Upper lobe of right lung (tissue), 1 donor: ENCODE data around the gene MRPL23. TPM values are rescaled to one million over a fixed set of nuclear protein-coding genes. Genes with fewer than 3 reads are reported as not detected.

ENCODE experiments used
- ATAC-seq: fragments of 200-7000 bp; cut with Tn5 transposase; one replicate; pipeline ENCODE4 v1.9.1; 2020; ENCODE audit warnings: mild to moderate bottlenecking, moderate library complexity
- DNase-seq: peaks from one replicate; pipeline ENCODE4 v3.0.0-alpha.2; 2020
- H3K27ac ChIP-seq: fragments of 200-600 bp; one replicate; pipeline ENCODE4 v1.8.0; 2022
- H3K27me3 ChIP-seq: fragments of 200-600 bp; one replicate; pipeline ENCODE4 v1.8.0; 2022; ENCODE audit warnings: mild to moderate bottlenecking
- H3K36me3 ChIP-seq: fragments of 200-600 bp; one replicate; pipeline ENCODE4 v1.8.0; 2022
- H3K4me1 ChIP-seq: fragments of 200-600 bp; one replicate; pipeline ENCODE4 v1.8.0; 2022
- H3K4me3 ChIP-seq: fragments of 200-600 bp; one replicate; pipeline ENCODE4 v1.8.0; 2022; ENCODE audit warnings: mild to moderate bottlenecking
- H3K9me3 ChIP-seq: fragments of 200-600 bp; one replicate; pipeline ENCODE4 v1.8.0; 2022
- intact Hi-C: fragments of 100-400 bp; cut with DNase I; formaldehyde crosslinking; loops from one replicate; pipeline ENCODE4 v1.11.0; 2022
- total RNA-seq: library from RNA; stranded (reverse); fragmentation: NEBNext Ultra II Directional; extraction: Animal tissue kit (Norgen Biotek cat#: 25700); gene quantifications from one replicate; pipeline ENCODE4 v1.2.1, GENCODE V29; 2021
- TF ChIP-seq, protein P1 (sequence below): fragments of 200-600 bp; IDR thresholded peaks from one replicate; pipeline ENCODE4 v1.8.0; 2022; ENCODE audit warnings: antibody characterized with exemption
- donor health status: DM: no; HTN: yes; CAD: no; lungs with severe emphysema.

Gene MRPL23
- total RNA-seq, 1 donor from 2014 or later, result 58.6 TPM

DNA sequence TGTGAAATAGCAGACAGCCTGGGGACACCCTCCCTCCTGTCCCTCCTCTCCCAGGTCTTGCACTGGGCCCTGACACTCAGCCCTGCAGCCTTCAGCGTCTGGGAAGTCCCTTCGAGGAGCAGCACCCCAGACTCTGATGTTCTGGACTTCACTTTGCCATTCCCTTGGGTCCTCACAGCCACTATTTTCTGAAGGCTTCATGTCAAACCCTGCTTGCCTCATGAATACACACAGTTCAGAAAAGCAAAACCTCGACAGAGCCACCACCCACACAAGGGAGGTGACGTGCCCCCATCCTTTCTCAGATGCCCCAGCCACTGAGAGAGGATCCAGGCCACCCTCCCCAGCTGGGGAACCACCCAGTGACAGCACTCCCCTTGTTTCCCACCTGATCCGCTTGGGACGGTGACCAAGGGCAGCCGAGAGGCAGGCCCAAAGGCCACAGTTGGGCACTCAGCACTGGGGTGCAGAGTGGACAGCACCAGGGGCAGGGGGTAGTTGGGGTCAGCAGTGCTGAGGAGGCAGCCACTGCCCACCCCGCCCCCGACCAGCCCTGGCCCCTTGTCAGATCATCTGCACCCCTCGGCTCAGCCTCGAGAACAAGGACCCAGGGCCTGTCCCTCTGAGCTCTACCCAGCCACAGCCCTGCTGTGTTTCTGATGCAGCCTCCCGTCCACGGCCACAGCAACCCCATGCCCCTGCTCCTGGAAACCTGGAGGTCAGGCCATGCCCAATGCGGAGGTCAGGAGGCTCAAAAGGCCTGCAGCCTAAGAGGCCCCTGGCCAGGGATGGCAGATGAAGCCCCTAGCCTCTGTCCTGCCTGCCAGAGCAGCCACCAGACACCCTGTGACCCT lies 30.8 kb upstream of the MRPL23 start:
- peak; percentile 57 for DNase-seq
- Histone ChIP-seq H3K27me3 (no peaks in the 10 kb centered on the region), H3K27ac (no peak overlapping the region), H3K4me3 (no peak overlapping the region), H3K4me1 (no peaks in the 10 kb centered on the region), H3K36me3 (no peaks in the 10 kb centered on the region), H3K9me3 (no peaks in the 10 kb centered on the region)
- no peak for ATAC-seq
- TF ChIP-seq, protein P1, sequence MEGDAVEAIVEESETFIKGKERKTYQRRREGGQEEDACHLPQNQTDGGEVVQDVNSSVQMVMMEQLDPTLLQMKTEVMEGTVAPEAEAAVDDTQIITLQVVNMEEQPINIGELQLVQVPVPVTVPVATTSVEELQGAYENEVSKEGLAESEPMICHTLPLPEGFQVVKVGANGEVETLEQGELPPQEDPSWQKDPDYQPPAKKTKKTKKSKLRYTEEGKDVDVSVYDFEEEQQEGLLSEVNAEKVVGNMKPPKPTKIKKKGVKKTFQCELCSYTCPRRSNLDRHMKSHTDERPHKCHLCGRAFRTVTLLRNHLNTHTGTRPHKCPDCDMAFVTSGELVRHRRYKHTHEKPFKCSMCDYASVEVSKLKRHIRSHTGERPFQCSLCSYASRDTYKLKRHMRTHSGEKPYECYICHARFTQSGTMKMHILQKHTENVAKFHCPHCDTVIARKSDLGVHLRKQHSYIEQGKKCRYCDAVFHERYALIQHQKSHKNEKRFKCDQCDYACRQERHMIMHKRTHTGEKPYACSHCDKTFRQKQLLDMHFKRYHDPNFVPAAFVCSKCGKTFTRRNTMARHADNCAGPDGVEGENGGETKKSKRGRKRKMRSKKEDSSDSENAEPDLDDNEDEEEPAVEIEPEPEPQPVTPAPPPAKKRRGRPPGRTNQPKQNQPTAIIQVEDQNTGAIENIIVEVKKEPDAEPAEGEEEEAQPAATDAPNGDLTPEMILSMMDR, result no peak
- intact Hi-C loops, result loop anchor here (1.0 kb wide), 1 partner anchor 23 kb away; no protein-coding TSS in a partner anchor

DNA sequence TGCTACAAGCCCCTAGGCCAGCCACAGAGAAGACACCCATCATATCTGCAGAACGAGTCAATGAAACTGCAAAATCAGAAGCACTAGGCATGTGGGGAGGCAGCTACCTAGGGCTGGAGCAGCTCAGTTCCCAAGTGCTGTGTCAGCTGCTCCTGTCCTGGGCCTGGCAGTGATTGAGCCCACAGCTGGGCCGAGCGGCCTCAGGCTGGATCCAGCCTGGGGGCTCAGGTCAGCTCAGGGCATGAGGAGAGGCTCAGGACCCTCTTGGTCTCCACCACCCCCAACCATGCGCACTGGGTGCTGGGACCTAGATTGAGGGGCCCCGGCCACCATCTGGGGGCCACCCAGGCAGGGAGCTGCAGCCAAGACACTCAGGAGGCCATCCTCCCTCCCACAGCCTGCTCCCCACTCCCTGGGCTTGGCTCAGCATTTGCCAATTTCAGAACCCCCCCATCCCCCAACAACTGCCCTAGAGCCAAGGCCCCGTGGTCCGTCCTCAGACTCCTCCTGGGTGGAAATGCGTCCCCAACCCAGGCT lies 30.1 kb upstream of the MRPL23 start:
- peak; percentile 56 for DNase-seq
- H3K9me3 ChIP-seq, result no peaks in the 10 kb centered on the region
- H3K36me3 ChIP-seq, result no peaks in the 10 kb centered on the region
- H3K4me1 ChIP-seq, result no peaks in the 10 kb centered on the region
- H3K4me3 ChIP-seq, result no peak overlapping the region
- intact Hi-C loops, result loop anchor here (1.0 kb wide), 1 partner anchor 24 kb away; no protein-coding TSS in a partner anchor
- ATAC-seq, result peak; percentile 7
- H3K27me3 ChIP-seq, result no peaks in the 10 kb centered on the region
- no peak overlapping the region for H3K27ac ChIP-seq
- TF ChIP-seq, protein P1, result no peak

DNA sequence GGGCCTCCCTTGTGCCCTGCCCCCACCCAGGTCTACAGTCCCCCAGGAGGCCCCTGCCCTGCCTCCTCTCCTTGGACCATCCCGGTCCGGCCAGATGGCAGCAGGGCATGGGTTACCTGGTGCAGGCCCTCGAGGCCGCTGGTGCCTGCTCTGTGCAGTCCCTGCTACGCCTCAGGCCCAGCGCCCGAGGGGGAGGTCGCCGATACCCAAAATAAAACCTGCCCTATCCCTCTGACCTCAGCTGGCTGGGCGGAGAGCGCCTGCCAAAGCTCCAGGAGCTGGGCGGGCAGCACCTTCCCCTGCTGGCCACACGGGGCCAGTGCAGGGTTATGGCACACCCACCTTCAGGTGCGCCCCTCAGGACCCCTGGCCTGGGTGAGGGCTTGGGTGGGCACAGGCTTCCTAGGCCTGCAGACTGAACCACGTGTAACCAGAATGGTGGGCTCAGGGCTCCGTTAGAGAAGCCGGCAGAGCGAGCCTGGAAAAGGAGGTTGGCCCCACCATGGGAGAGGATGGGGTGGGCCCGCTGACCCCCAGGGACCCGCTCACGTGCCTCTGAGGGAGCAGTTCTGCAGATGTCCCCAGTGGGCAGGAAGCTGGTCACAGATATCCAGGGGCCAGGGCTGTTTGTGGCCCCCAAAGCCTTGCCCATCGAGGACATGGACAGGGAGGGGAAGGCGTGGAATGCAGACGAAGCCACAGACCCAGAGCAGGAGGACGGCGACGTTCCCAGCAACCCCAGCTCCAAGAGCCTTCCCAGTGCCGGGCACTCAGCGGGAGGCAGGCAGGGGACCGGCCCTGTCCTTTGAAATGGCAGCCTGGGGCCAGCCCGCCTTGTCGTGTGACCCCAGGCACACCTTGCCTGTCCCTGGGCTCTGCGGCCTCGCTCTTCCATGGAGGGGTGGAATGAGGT lies 29.4 kb upstream of the MRPL23 start:
- Histone ChIP-seq H3K9me3 (no peaks in the 10 kb centered on the region), H3K4me1 (no peaks in the 10 kb centered on the region), H3K36me3 (no peaks in the 10 kb centered on the region), H3K27ac (no peak overlapping the region), H3K4me3 (no peak overlapping the region), H3K27me3 (no peaks in the 10 kb centered on the region)
- intact Hi-C loops, result no loop called here
- ATAC-seq, result peak; percentile 33
- peak; percentile 61 for DNase-seq
- TF ChIP-seq, protein P1, result peak; percentile 37

DNA sequence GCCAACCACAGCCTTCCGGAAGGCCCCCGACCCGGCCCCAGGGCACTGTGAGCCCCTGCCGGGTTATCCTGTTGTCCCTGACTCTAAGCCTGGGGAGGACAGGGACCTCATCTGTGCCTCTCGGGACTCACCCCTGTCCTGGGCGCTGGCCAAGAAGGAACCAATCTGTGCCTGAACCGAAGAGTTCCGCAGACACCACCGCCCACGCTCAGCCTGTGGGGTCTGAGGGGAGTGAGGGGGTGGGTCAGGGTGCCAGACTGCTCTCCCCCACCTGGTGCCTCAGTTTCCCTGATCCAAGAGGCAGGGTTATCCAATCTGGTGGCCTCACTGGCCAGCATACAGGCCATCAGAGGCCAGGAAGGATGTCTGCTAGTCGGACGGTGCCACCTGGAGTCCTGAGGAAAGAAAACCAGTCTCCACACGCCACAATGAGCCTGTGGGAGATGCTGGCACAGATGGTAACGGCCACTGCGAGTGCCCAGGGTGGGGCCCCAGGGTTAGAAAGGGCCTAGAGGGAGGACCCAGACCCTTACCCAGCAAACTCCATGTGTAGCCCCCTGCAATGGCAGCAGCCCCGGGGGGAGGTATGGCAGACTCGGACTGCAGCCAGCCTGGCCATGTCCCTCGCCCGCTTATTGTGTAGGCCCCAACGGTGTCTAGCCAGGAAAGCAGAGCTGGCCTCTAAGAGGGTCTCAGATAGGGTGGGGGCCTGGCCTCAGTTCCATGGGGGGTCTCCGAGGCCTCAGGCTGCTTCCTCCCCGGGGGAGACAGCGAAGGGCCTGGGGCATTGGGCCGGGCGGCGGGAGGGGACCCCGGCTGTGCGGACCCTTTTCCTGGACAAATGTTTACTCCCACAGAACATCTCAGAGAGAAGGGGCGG lies 28.5 kb upstream of the MRPL23 start:
- DNase-seq (no peak), ATAC-seq (no peak)
- H3K4me3 ChIP-seq, result no peak overlapping the region
- no peak overlapping the region for H3K27ac ChIP-seq
- no peaks in the 10 kb centered on the region for H3K9me3 ChIP-seq
- no peaks in the 10 kb centered on the region for H3K4me1 ChIP-seq
- no peaks in the 10 kb centered on the region for H3K36me3 ChIP-seq
- TF ChIP-seq, protein P1, result no peak
- H3K27me3 ChIP-seq, result no peaks in the 10 kb centered on the region
- intact Hi-C loops, result no loop called here
